Heart left ventricle (tissue), 16 donors: ENCODE data around the gene TMEM9. TPM values are rescaled to one million over a fixed set of nuclear protein-coding genes. Genes with fewer than 3 reads are reported as not detected.

Source experiments
- ATAC-seq, 4 donors: fragments of 200-7000 bp; cut with Tn5 transposase; one replicate each; pipeline ENCODE4 v1.9.1; 2020 to 2022; ENCODE audit warnings: moderate library complexity in 4 of 4, mild to moderate bottlenecking in 3 of 4, moderate number of reproducible peaks in 1 of 4
- DNase-seq, 5 donors: peaks; one replicate each; pipeline ENCODE4 v3.0.0-alpha.2; 2020
- H3K27ac ChIP-seq, 12 donors: fragments of 200-600 bp; sonication (generic) in 4 of 12; one replicate each; pipeline versions ENCODE4 v1.5.0 to v1.8.0; 2016 to 2022; ENCODE audit warnings: mild to moderate bottlenecking in 2 of 12
- H3K27me3 ChIP-seq, 9 donors: fragments of 200-600 bp; sonication (generic) in 2 of 9; one replicate each; pipeline versions ENCODE4 v1.5.1 to v1.8.0; 2016 to 2022; ENCODE audit warnings: mild to moderate bottlenecking in 3 of 9
- H3K36me3 ChIP-seq, 9 donors: fragments of 200-600 bp; sonication (generic) in 2 of 9; one replicate each; pipeline versions ENCODE4 v1.5.0 to v1.8.0; 2018 to 2022; ENCODE audit warnings: mild to moderate bottlenecking in 2 of 9
- H3K4me1 ChIP-seq, 12 donors: fragments of 200-600 bp; sonication (generic) in 4 of 12; one replicate each; pipeline versions ENCODE4 v1.5.0 to v1.8.0; 2016 to 2022; ENCODE audit warnings: mild to moderate bottlenecking in 3 of 12
- H3K4me3 ChIP-seq, 12 donors: fragments of 200-600 bp; sonication (generic) in 4 of 12; one replicate each; pipeline versions ENCODE4 v1.5.0 to v1.8.0; 2017 to 2022; ENCODE audit warnings: mild to moderate bottlenecking in 9 of 12, moderate library complexity in 4 of 12
- H3K9me3 ChIP-seq, 12 donors: fragments of 200-600 bp; sonication (generic) in 4 of 12; one replicate each; pipeline versions ENCODE4 v1.5.0 to v1.8.0; 2016 to 2022; ENCODE audit warnings: mild to moderate bottlenecking in 1 of 12
- CTCF ChIP-seq, 12 donors: fragments of 200-600 bp; sonication (generic) in 4 of 12; IDR thresholded peaks; one replicate each; pipeline versions ENCODE4 v1.5.0 to v1.8.0; 2018 to 2022; ENCODE audit warnings: antibody characterized with exemption in 12 of 12, mild to moderate bottlenecking in 5 of 12
- POLR2A ChIP-seq, 2 donors: fragments of 450-650 bp; IDR thresholded peaks; one replicate each; pipeline ENCODE4 v1.6.1; 2017; ENCODE audit warnings: antibody characterized with exemption in 2 of 2, mild to moderate bottlenecking in 2 of 2, moderate library complexity in 2 of 2
- WGBS, 4 donors: extraction: QIAGEN DNeasy Blood & Tissue Kit in 2 of 4; methylation state at CpG; one replicate each; pipeline versions ENCODE4 v1.1.5 to v1.1.7; 2013 to 2018; 5-methylcytosine and 5-hydroxymethylcytosine counted together
- intact Hi-C, 10 donors: fragments of 100-400 bp; cut with DNase I; formaldehyde crosslinking; loops; one replicate each; pipeline versions ENCODE4 v1.11.1 to v1.14.2; 2022
- long read RNA-seq, 3 donors: library from polyadenylated mRNA; unstranded; transcript quantifications; one replicate each; pipeline ENCODE4 v2.0.0, GENCODE V29; 2020 to 2021
- polyA plus RNA-seq, 2 donors: library from polyadenylated mRNA; stranded (reverse); fragments of 200-250 nt; gene quantifications; one replicate each; pipeline ENCODE4 v1.2.3, GENCODE V29; 2013
- total RNA-seq, 9 donors: library from RNA; depleted of rRNA in 2 of 9; stranded (reverse); fragments of >200 nt in 2 of 9; fragmentation: NEBNext Ultra II Directional in 3 of 9; extraction: Animal tissue kit (Norgen Biotek cat#: 25700) in 3 of 9; gene quantifications; one replicate each; pipeline versions ENCODE4 v1.1.0 to v1.2.4, GENCODE V29; 2016 to 2023
- donor health status: ischemic (EF 13 %, LVEDD 7.1; RV severe dilation, severe dysfunction).
- donor health status: healthy with polysubstance abuse.
- donor health status: DM: no; HTN: yes; CAD: no.
- donor health status: DM: no; HTN: no; CAD: no.
- donor health status: ischemic (EF 25% LVEDD 6.9; RV normal size, moderate dysfunction).
- donor health status: ischemic (EF 25% LVEDD 5.7; RV mildly dilated, moderate dysfunction).
- donor health status: healthy.
- donor health status: DM: yes; HTN: yes; CAD: no.
- donor health status: ischemic (EF 35%, LVEDD 5.7; RV mildly dilated, moderate dysfunction).
- donor health status: nonischemic (EF 11% LVEDD 7.7; RV severe dilation, severe dysfunction).
- donor health status: DM: yes; HTN: yes; CAD: no.
- donor health status: PGD.
- donor health status: ischemic (EF 29% LVEDD 5.4; RV normal size, mild dysfunction).
- donor health status: nonischemic (EF 23%, LVEDD 6.1; RV moderate dilation, normal function).

TMEM9 gene
- 10 to 100 TPM; 22.6 to 35.9 (median 29.3) TPM for total RNA-seq
- polyA plus RNA-seq: 10 to 100 TPM; 22.4 to 42.9 TPM
- long read RNA-seq, donor 1, transcript TMEM9-204 (6 exons, 1,529 nt): major isoform, 52 of 65 reads
- long read RNA-seq, donor 1, partial matches to known transcripts: 1 of 65 reads
- long read RNA-seq, donor 1, other reads (novel, unspliced or antisense): 3 of 65 reads
- long read RNA-seq, donor 2, transcript TMEM9-203 (6 exons, 1,564 nt): minor isoform, 11 of 222 reads
- long read RNA-seq, donor 2, transcript TMEM9-201 (5 exons, 1,959 nt): minor isoform, 7 of 222 reads
- long read RNA-seq, donor 2, transcript TMEM9-202 (6 exons, 1,544 nt): minor isoform, 9 of 222 reads
- long read RNA-seq, donor 2, transcript TMEM9-204 (6 exons, 1,529 nt): major isoform, 190 of 222 reads
- long read RNA-seq, donor 2, partial matches to known transcripts: 0 of 222 reads
- long read RNA-seq, donor 2, other reads (novel, unspliced or antisense): 4 of 222 reads
- long read RNA-seq, donor 3, transcript TMEM9-204 (6 exons, 1,529 nt): major isoform, 36 of 53 reads
- long read RNA-seq, donor 3, partial matches to known transcripts: 6 of 53 reads
- long read RNA-seq, donor 3, other reads (novel, unspliced or antisense): 4 of 53 reads

GRCh38 chr1:201154389-201155165 is at the start of gene TMEM9:
Gene TMEM9 (minus strand): TSS chr1:201154474. CDS start chr1:201153923, 551 bp downstream.
- peak; percentile 96 to 99 (median 98) for ATAC-seq
- Histone ChIP-seq H3K4me1 (peaks cover 0 to 20% (median 13%) of the 10 kb centered on the region in 12 donors), H3K9me3 (no peaks in the 10 kb centered on the region), H3K27me3 (no peaks in the 10 kb centered on the region), H3K27ac (peak within 1 kb of the TSS in 11 of 12 donors; percentile 6 to 83 (median 63)), H3K36me3 (peaks cover 0 to 26% (median 18%) of the 10 kb centered on the region in 9 donors), H3K4me3 (peak within 1 kb of the TSS; percentile 78 to 100 (median 90))
- DNase-seq: peak; percentile 96 to 99 (median 98)
- WGBS, 4 donors: 7 to 14% (median 11%) methylated on average over 26 to 31 of the region's 31 CpGs
- intact Hi-C loops: loop anchor here in 2 of 10 donors (1.0 to 10.0 kb wide), 3 partner anchors 16 to 70 kb away; no protein-coding TSS in a partner anchor
- TF ChIP-seq CTCF (IDR thresholded peaks at IDR 0.05) (no peak), POLR2A (IDR thresholded peaks at IDR 0.05) (no peak)

GRCh38 chr1:201198598-201198997 is 44.3 kb upstream of the TMEM9 start:
- Histone ChIP-seq H3K4me3 (no peak overlapping the region), H3K9me3 (no peaks in the 10 kb centered on the region), H3K4me1 (no peaks in the 10 kb centered on the region), H3K36me3 (no peaks in the 10 kb centered on the region), H3K27ac (no peak overlapping the region), H3K27me3 (no peaks in the 10 kb centered on the region)
- ATAC-seq (no peak), DNase-seq (no peak)
- intact Hi-C loops: no loop called here
- TF ChIP-seq POLR2A (IDR thresholded peaks at IDR 0.05) (no peak), CTCF (IDR thresholded peaks at IDR 0.05) (no peak)
- WGBS, 4 donors: 83 to 92% (median 88%) methylated on average over 3 of the region's 3 CpGs

- H3K4me3 ChIP-seq: no peak overlapping the region
- 56 to 77% (median 76%) methylated on average over 1 to 6 of the region's 6 CpGs for WGBS, 4 donors
- H3K9me3 ChIP-seq: no peaks in the 10 kb centered on the region
- ATAC-seq: no peak
- H3K36me3 ChIP-seq: no peaks in the 10 kb centered on the region
- TF ChIP-seq POLR2A (IDR thresholded peaks at IDR 0.05) (no peak), CTCF (IDR thresholded peaks at IDR 0.05) (no peak)
- intact Hi-C loops: no loop called here
- peaks cover 0 to 13% (median 0%) of the 10 kb centered on the region in 9 donors for H3K27me3 ChIP-seq
- H3K27ac ChIP-seq: no peak overlapping the region
- DNase-seq: no peak
- H3K4me1 ChIP-seq: peaks cover 0 to 9% (median 0%) of the 10 kb centered on the region in 12 donors
Measured at GRCh38 chr1:201194046-201194445, 39.8 kb upstream of the TMEM9 start.
